Urinary bladder (tissue), 4 donors: Measurements from ENCODE around the gene COBL. TPM values are rescaled to one million over a fixed set of nuclear protein-coding genes. Genes with fewer than 3 reads are reported as not detected.

Source experiments
- DNase-seq: peaks from one replicate; pipeline ENCODE4 v3.0.0-alpha.2; 2015; ENCODE audit errors: extremely low spot score
- H3K27ac ChIP-seq: one replicate; pipeline ENCODE4 v1.5.1; 2013; ENCODE audit warnings: low read depth, mild to moderate bottlenecking, moderate library complexity
- H3K36me3 ChIP-seq: one replicate; pipeline ENCODE4 v1.6.1; 2013; ENCODE audit warnings: mild to moderate bottlenecking, moderate library complexity; ENCODE audit not compliant: insufficient read depth
- H3K4me1 ChIP-seq: one replicate; pipeline ENCODE4 v1.6.1; 2013; ENCODE audit warnings: mild to moderate bottlenecking, moderate library complexity; ENCODE audit not compliant: insufficient read depth
- H3K4me3 ChIP-seq: one replicate; pipeline ENCODE4 v1.5.1; 2013; ENCODE audit warnings: low read depth, low read length
- WGBS: extraction: QIAGEN DNeasy Blood & Tissue Kit; methylation state at CpG from one replicate; pipeline ENCODE4 v1.1.7; 2013; 5-methylcytosine and 5-hydroxymethylcytosine counted together
- polyA plus RNA-seq: library from polyadenylated mRNA; stranded (reverse); fragments of 200-250 nt; gene quantifications from one replicate; pipeline ENCODE4 v1.2.3, GENCODE V29; 2013
- total RNA-seq: library from RNA; depleted of rRNA; stranded (reverse); fragments of >200 nt; gene quantifications from one replicate; pipeline ENCODE4 v1.2.3, GENCODE V29; 2014
- donor health status: healthy with polysubstance abuse.
- donor health status: healthy.

The COBL gene
- total and polyA plus RNA-seq, 2 donors, result 1.6 to 3.3 TPM

GRCh38 chr7:51227861-51228260, 88.7 kb downstream of the COBL start:
- 53% methylated on average over 6 of the region's 6 CpGs for WGBS
- H3K4me3 ChIP-seq, result no peak overlapping the region
- H3K27ac ChIP-seq, result no peak overlapping the region
- no peaks in the 10 kb centered on the region for H3K4me1 ChIP-seq
- H3K36me3 ChIP-seq, result no peaks in the 10 kb centered on the region
- no peak for DNase-seq

GRCh38 chr7:51226916-51227535, 89.6 kb downstream of the COBL start:
- H3K27ac ChIP-seq, result no peak overlapping the region
- no peak for DNase-seq
- H3K4me3 ChIP-seq, result no peak overlapping the region
- H3K4me1 ChIP-seq, result no peaks in the 10 kb centered on the region
- H3K36me3 ChIP-seq, result no peaks in the 10 kb centered on the region
- 87% methylated on average over 10 of the region's 10 CpGs for WGBS

- Histone ChIP-seq H3K27ac (no peak overlapping the region), H3K4me3 (no peak overlapping the region), H3K36me3 (no peaks in the 10 kb centered on the region), H3K4me1 (no peaks in the 10 kb centered on the region)
- DNase-seq, result no peak
- 55% methylated on average over 8 of the region's 8 CpGs for WGBS
Observed at GRCh38 chr7:51226063-51226755, 90.4 kb downstream of the COBL start.

GRCh38 chr7:51224811-51225595, 91.6 kb downstream of the COBL start:
- H3K36me3 ChIP-seq, result no peaks in the 10 kb centered on the region
- H3K27ac ChIP-seq, result no peak overlapping the region
- H3K4me3 ChIP-seq, result no peak overlapping the region
- no peak for DNase-seq
- no peaks in the 10 kb centered on the region for H3K4me1 ChIP-seq
- 80% methylated on average over 17 of the region's 17 CpGs for WGBS

- whole genome bisulfite sequencing, result 88% methylated on average over 2 of the region's 2 CpGs
- H3K36me3 ChIP-seq, result no peaks in the 10 kb centered on the region
- H3K4me1 ChIP-seq, result no peaks in the 10 kb centered on the region
- DNase-seq, result no peak
- H3K27ac ChIP-seq, result no peak overlapping the region
- no peak overlapping the region for H3K4me3 ChIP-seq
Observed at GRCh38 chr7:51223505-51223904, 93.1 kb downstream of the COBL start.

- no peaks in the 10 kb centered on the region for H3K4me1 ChIP-seq
- no peaks in the 10 kb centered on the region for H3K36me3 ChIP-seq
- no peak overlapping the region for H3K27ac ChIP-seq
- H3K4me3 ChIP-seq, result no peak overlapping the region
- no peak for DNase-seq
- WGBS, result 86% methylated on average over 10 of the region's 10 CpGs
Observed at GRCh38 chr7:51222916-51223315, 93.7 kb downstream of the COBL start.

GRCh38 chr7:51220226-51220625, 96.4 kb downstream of the COBL start:
- 89% methylated on average over 11 of the region's 11 CpGs for WGBS
- H3K4me1 ChIP-seq, result no peaks in the 10 kb centered on the region
- no peak for DNase-seq
- no peak overlapping the region for H3K4me3 ChIP-seq
- no peaks in the 10 kb centered on the region for H3K36me3 ChIP-seq
- H3K27ac ChIP-seq, result no peak overlapping the region

GRCh38 chr7:51219261-51219988, 97.2 kb downstream of the COBL start:
- DNase-seq, result no peak
- Histone ChIP-seq H3K4me1 (no peaks in the 10 kb centered on the region), H3K27ac (no peak overlapping the region), H3K4me3 (no peak overlapping the region), H3K36me3 (no peaks in the 10 kb centered on the region)
- WGBS, result 80% methylated on average over 18 of the region's 18 CpGs

GRCh38 chr7:51217804-51218203, 98.8 kb downstream of the COBL start:
- no peaks in the 10 kb centered on the region for H3K36me3 ChIP-seq
- H3K27ac ChIP-seq, result no peak overlapping the region
- no peak for DNase-seq
- no peak overlapping the region for H3K4me3 ChIP-seq
- no peaks in the 10 kb centered on the region for H3K4me1 ChIP-seq
- WGBS, result 89% methylated on average over 6 of the region's 6 CpGs

- no peak overlapping the region for H3K27ac ChIP-seq
- no peaks in the 10 kb centered on the region for H3K4me1 ChIP-seq
- no peak overlapping the region for H3K4me3 ChIP-seq
- no peak for DNase-seq
- 96% methylated on average over 7 of the region's 7 CpGs for WGBS
- H3K36me3 ChIP-seq, result no peaks in the 10 kb centered on the region
Observed at GRCh38 chr7:51214098-51214497, 102.5 kb downstream of the COBL start.

GRCh38 chr7:51213618-51214017, 103.0 kb downstream of the COBL start:
- DNase-seq, result no peak
- H3K27ac ChIP-seq, result no peak overlapping the region
- no peaks in the 10 kb centered on the region for H3K4me1 ChIP-seq
- WGBS, result 93% methylated on average over 9 of the region's 9 CpGs
- no peaks in the 10 kb centered on the region for H3K36me3 ChIP-seq
- no peak overlapping the region for H3K4me3 ChIP-seq

- no peaks in the 10 kb centered on the region for H3K4me1 ChIP-seq
- 85% methylated on average over 3 of the region's 3 CpGs for WGBS
- no peaks in the 10 kb centered on the region for H3K36me3 ChIP-seq
- DNase-seq, result no peak
- no peak overlapping the region for H3K4me3 ChIP-seq
- H3K27ac ChIP-seq, result no peak overlapping the region
Observed at GRCh38 chr7:51210766-51211165, 105.8 kb downstream of the COBL start.

GRCh38 chr7:51209426-51209825, 107.2 kb downstream of the COBL start:
- Histone ChIP-seq H3K27ac (no peak overlapping the region), H3K4me3 (no peak overlapping the region), H3K4me1 (no peaks in the 10 kb centered on the region), H3K36me3 (no peaks in the 10 kb centered on the region)
- DNase-seq, result no peak
- 87% methylated on average over 6 of the region's 6 CpGs for WGBS
